AG09319 (cell line): Measurements from ENCODE around the gene C16orf89.

Experiments
- DNase-seq: peaks from one replicate; pipeline ENCODE4 v3.0.0-alpha.2; 2010; ENCODE audit warnings: low read depth; ENCODE audit errors: extremely low read depth
- CTCF ChIP-seq: IDR thresholded peaks from 2 replicates; pipeline ENCODE4 v1.5.1; 2011; ENCODE audit warnings: low read depth, mild to moderate bottlenecking, inconsistent platforms, low read length, moderate library complexity

The C16orf89 gene

DNA sequence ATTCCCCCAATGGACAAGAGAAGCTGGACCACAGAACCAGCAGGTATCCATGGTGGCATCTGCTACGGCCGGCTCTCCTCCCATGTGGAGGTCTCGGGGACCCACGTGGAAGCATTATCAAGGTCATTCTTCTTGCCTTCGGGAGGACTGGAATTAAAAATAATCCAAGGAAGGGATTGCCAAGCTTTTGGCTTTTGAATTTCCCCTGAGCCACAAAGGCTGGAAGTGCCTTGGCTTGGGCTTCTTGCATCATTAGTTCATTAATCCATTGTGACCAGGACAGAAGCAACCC, 48.1 kb downstream of the C16orf89 start:
- no peak for TF ChIP-seq CTCF
- no peak for DNase-seq

DNA sequence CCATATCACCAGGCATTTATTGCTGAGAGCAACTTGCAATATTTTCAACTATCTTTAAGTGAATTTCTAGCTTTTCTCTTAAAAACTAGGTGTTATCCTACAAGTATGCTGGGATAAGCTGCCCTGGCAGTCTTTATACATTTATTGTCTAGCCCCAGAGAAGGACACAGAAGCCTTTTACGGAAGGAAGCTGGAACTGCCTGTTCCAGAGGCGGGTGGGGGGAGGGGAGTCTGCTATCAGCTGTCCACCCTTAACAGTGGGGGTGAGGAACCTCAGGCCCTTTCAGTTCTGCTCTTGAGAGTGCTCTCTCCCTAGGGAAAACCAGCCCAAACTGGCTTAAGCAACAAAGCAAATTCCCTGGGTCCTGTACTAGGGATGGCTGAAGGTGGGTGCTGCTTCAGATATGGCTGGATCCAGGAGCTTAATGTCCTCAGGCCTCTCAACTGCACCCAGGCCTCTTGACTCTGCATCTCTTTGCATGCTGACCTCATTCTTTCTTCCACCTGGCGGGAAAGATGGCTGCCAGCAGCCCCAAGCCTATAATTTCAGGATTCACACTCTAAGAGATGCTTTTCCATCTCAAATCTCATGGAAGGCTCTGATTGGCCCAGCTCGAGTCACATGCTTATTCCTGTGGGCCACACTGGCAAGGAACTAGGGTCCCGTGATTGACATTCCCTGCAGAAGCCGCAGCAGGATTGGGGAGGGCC, 48.6 kb downstream of the C16orf89 start:
- no peak for TF ChIP-seq CTCF
- no peak for DNase-seq

- DNase-seq, result no peak
- no peak for TF ChIP-seq CTCF
These were observed 49.9 kb downstream of the C16orf89 start for GRCh38 chr16:5015887-5016286.

- no peak for TF ChIP-seq CTCF
- no peak for DNase-seq
These were observed 50.4 kb downstream of the C16orf89 start for GRCh38 chr16:5015351-5015750.

DNA sequence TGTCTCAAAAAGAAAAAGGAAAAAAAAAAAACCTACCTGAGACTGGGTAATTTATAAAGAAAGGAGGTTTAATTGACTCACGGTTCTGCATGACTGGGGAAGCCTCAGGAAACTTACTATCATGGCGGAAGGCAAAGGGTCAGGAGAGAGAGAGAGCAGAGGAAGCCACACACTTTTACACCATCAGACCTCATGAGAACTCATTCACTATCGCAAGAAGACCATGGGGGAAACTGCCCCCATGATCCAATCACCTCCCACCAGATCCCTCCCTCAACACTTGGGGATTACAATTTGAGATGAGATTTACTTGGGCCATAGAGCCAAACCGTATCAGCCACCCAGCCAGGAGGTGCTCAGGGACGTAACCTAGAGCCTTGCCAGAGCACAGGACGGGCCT, 52.9 kb downstream of the C16orf89 start:
- no peak for TF ChIP-seq CTCF
- no peak for DNase-seq

- no peak for TF ChIP-seq CTCF
- DNase-seq, result no peak
These were observed 54.1 kb downstream of the C16orf89 start for GRCh38 chr16:5011637-5012036.

GRCh38 chr16:5010576-5011329, 55.0 kb downstream of the C16orf89 start:
- DNase-seq, result no peak
- no peak for TF ChIP-seq CTCF
